ENCODE results near the gene GRK5. TPM values are rescaled to one million over a fixed set of nuclear protein-coding genes. Genes with fewer than 3 reads are reported as not detected.

Gene GRK5
- total RNA-seq, 1 donor from 2014 or later = 12.5 TPM

- Histone ChIP-seq H3K4me3 (ENCODE audit: low read length in 3 of 3) (no peak overlapping the region), H3K27me3 (ENCODE audit: control insufficient read depth in 3 of 3, insufficient read depth in 3 of 3, low read length in 3 of 3) (no peaks in the 10 kb centered on the region), H3K4me1 (ENCODE audit: control insufficient read depth in 3 of 3, insufficient read depth in 3 of 3, low read length in 3 of 3) (peaks cover 11 to 19% (median 15%) of the 10 kb centered on the region in 3 donors)
Observed at GRCh38 chr10:119355930-119356329, 148.6 kb downstream of the GRK5 start.

GRCh38 chr10:119357412-119358151 lies 150.2 kb downstream of the GRK5 start:
- Histone ChIP-seq H3K27ac (ENCODE audit: low read depth, low read length) (peak overlapping the region; percentile 8), H3K9ac (ENCODE audit: low read depth in 1 of 3, low read length in 3 of 3) (peak overlapping the region in 1 of 3 donors; percentile 4), H3K36me3 (ENCODE audit: control insufficient read depth in 3 of 3, insufficient read depth in 3 of 3, low read length in 3 of 3) (no peaks in the 10 kb centered on the region), H3K27me3 (ENCODE audit: control insufficient read depth in 3 of 3, insufficient read depth in 3 of 3, low read length in 3 of 3) (no peaks in the 10 kb centered on the region), H3K9me3 (ENCODE audit: control insufficient read depth in 3 of 3, low read length in 3 of 3) (peaks cover 0 to 5% (median 3%) of the 10 kb centered on the region in 3 donors), H3K4me1 (ENCODE audit: control insufficient read depth in 3 of 3, insufficient read depth in 3 of 3, low read length in 3 of 3) (peaks cover 14 to 25% (median 15%) of the 10 kb centered on the region in 3 donors), H3K4me3 (ENCODE audit: low read length in 3 of 3) (no peak overlapping the region)

More at GRCh38 chr10:119355930-119356329, 148.6 kb downstream of the GRK5 start:
- Histone ChIP-seq H3K9me3 (ENCODE audit: control insufficient read depth in 3 of 3, low read length in 3 of 3) (peaks cover 0 to 9% (median 3%) of the 10 kb centered on the region in 3 donors), H3K36me3 (ENCODE audit: control insufficient read depth in 3 of 3, insufficient read depth in 3 of 3, low read length in 3 of 3) (no peaks in the 10 kb centered on the region), H3K9ac (ENCODE audit: low read depth in 1 of 3, low read length in 3 of 3) (no peak overlapping the region), H3K27ac (ENCODE audit: low read depth, low read length) (no peak overlapping the region)

GRCh38 chr10:119358152-119358512 lies 150.8 kb downstream of the GRK5 start:
- H3K36me3 ChIP-seq (ENCODE audit: control insufficient read depth in 3 of 3, insufficient read depth in 3 of 3, low read length in 3 of 3) = no peaks in the 10 kb centered on the region
- H3K4me3 ChIP-seq (ENCODE audit: low read length in 3 of 3) = no peak overlapping the region
- H3K4me1 ChIP-seq (ENCODE audit: control insufficient read depth in 3 of 3, insufficient read depth in 3 of 3, low read length in 3 of 3) = peaks cover 15 to 27% (median 15%) of the 10 kb centered on the region in 3 donors
- H3K27me3 ChIP-seq (ENCODE audit: control insufficient read depth in 3 of 3, insufficient read depth in 3 of 3, low read length in 3 of 3) = no peaks in the 10 kb centered on the region
- H3K9ac ChIP-seq (ENCODE audit: low read depth in 1 of 3, low read length in 3 of 3) = no peak overlapping the region
- H3K9me3 ChIP-seq (ENCODE audit: control insufficient read depth in 3 of 3, low read length in 3 of 3) = peaks cover 0 to 5% (median 3%) of the 10 kb centered on the region in 3 donors
- peak overlapping the region; percentile 8 for H3K27ac ChIP-seq (ENCODE audit: low read depth, low read length)

GRCh38 chr10:119358567-119358966 lies 151.2 kb downstream of the GRK5 start:
- Histone ChIP-seq H3K27me3 (ENCODE audit: control insufficient read depth in 3 of 3, insufficient read depth in 3 of 3, low read length in 3 of 3) (no peaks in the 10 kb centered on the region), H3K9ac (ENCODE audit: low read depth in 1 of 3, low read length in 3 of 3) (no peak overlapping the region), H3K4me3 (ENCODE audit: low read length in 3 of 3) (no peak overlapping the region), H3K36me3 (ENCODE audit: control insufficient read depth in 3 of 3, insufficient read depth in 3 of 3, low read length in 3 of 3) (no peaks in the 10 kb centered on the region), H3K9me3 (ENCODE audit: control insufficient read depth in 3 of 3, low read length in 3 of 3) (peaks cover 0 to 5% (median 3%) of the 10 kb centered on the region in 3 donors), H3K27ac (ENCODE audit: low read depth, low read length) (no peak overlapping the region), H3K4me1 (ENCODE audit: control insufficient read depth in 3 of 3, insufficient read depth in 3 of 3, low read length in 3 of 3) (peaks cover 15 to 23% (median 15%) of the 10 kb centered on the region in 3 donors)

GRCh38 chr10:119359025-119359424 lies 151.7 kb downstream of the GRK5 start:
- H3K36me3 ChIP-seq (ENCODE audit: control insufficient read depth in 3 of 3, insufficient read depth in 3 of 3, low read length in 3 of 3) = no peaks in the 10 kb centered on the region
- no peaks in the 10 kb centered on the region for H3K27me3 ChIP-seq (ENCODE audit: control insufficient read depth in 3 of 3, insufficient read depth in 3 of 3, low read length in 3 of 3)
- no peak overlapping the region for H3K27ac ChIP-seq (ENCODE audit: low read depth, low read length)
- peaks cover 0 to 5% (median 3%) of the 10 kb centered on the region in 3 donors for H3K9me3 ChIP-seq (ENCODE audit: control insufficient read depth in 3 of 3, low read length in 3 of 3)
- no peak overlapping the region for H3K9ac ChIP-seq (ENCODE audit: low read depth in 1 of 3, low read length in 3 of 3)
- H3K4me1 ChIP-seq (ENCODE audit: control insufficient read depth in 3 of 3, insufficient read depth in 3 of 3, low read length in 3 of 3) = peaks cover 17 to 26% (median 20%) of the 10 kb centered on the region in 3 donors
- H3K4me3 ChIP-seq (ENCODE audit: low read length in 3 of 3) = no peak overlapping the region

- Histone ChIP-seq H3K9me3 (ENCODE audit: control insufficient read depth in 3 of 3, low read length in 3 of 3) (peaks cover 0 to 5% (median 3%) of the 10 kb centered on the region in 3 donors), H3K4me1 (ENCODE audit: control insufficient read depth in 3 of 3, insufficient read depth in 3 of 3, low read length in 3 of 3) (peaks cover 26 to 36% (median 33%) of the 10 kb centered on the region in 3 donors), H3K4me3 (ENCODE audit: low read length in 3 of 3) (no peak overlapping the region), H3K27me3 (ENCODE audit: control insufficient read depth in 3 of 3, insufficient read depth in 3 of 3, low read length in 3 of 3) (no peaks in the 10 kb centered on the region), H3K9ac (ENCODE audit: low read depth in 1 of 3, low read length in 3 of 3) (no peak overlapping the region), H3K27ac (ENCODE audit: low read depth, low read length) (no peak overlapping the region), H3K36me3 (ENCODE audit: control insufficient read depth in 3 of 3, insufficient read depth in 3 of 3, low read length in 3 of 3) (no peaks in the 10 kb centered on the region)
Observed at GRCh38 chr10:119360181-119360921, 153.0 kb downstream of the GRK5 start.

- H3K27me3 ChIP-seq (ENCODE audit: control insufficient read depth in 3 of 3, insufficient read depth in 3 of 3, low read length in 3 of 3) = no peaks in the 10 kb centered on the region
- H3K4me1 ChIP-seq (ENCODE audit: control insufficient read depth in 3 of 3, insufficient read depth in 3 of 3, low read length in 3 of 3) = peaks cover 33 to 42% (median 40%) of the 10 kb centered on the region in 3 donors
- no peak overlapping the region for H3K9ac ChIP-seq (ENCODE audit: low read depth in 1 of 3, low read length in 3 of 3)
- H3K9me3 ChIP-seq (ENCODE audit: control insufficient read depth in 3 of 3, low read length in 3 of 3) = peaks cover 0 to 3% (median 0%) of the 10 kb centered on the region in 3 donors
- H3K4me3 ChIP-seq (ENCODE audit: low read length in 3 of 3) = no peak overlapping the region
- no peaks in the 10 kb centered on the region for H3K36me3 ChIP-seq (ENCODE audit: control insufficient read depth in 3 of 3, insufficient read depth in 3 of 3, low read length in 3 of 3)
- peak overlapping the region; percentile 57 for H3K27ac ChIP-seq (ENCODE audit: low read depth, low read length)
Observed at GRCh38 chr10:119361037-119361436, 153.7 kb downstream of the GRK5 start.

GRCh38 chr10:119362122-119362521 lies 154.8 kb downstream of the GRK5 start:
- Histone ChIP-seq H3K4me1 (ENCODE audit: control insufficient read depth in 3 of 3, insufficient read depth in 3 of 3, low read length in 3 of 3) (peaks cover 42 to 52% (median 50%) of the 10 kb centered on the region in 3 donors), H3K36me3 (ENCODE audit: control insufficient read depth in 3 of 3, insufficient read depth in 3 of 3, low read length in 3 of 3) (no peaks in the 10 kb centered on the region), H3K27ac (ENCODE audit: low read depth, low read length) (no peak overlapping the region), H3K9ac (ENCODE audit: low read depth in 1 of 3, low read length in 3 of 3) (no peak overlapping the region), H3K9me3 (ENCODE audit: control insufficient read depth in 3 of 3, low read length in 3 of 3) (no peaks in the 10 kb centered on the region), H3K27me3 (ENCODE audit: control insufficient read depth in 3 of 3, insufficient read depth in 3 of 3, low read length in 3 of 3) (no peaks in the 10 kb centered on the region), H3K4me3 (ENCODE audit: low read length in 3 of 3) (no peak overlapping the region)

- Histone ChIP-seq H3K9ac (ENCODE audit: low read depth in 1 of 3, low read length in 3 of 3) (no peak overlapping the region), H3K27me3 (ENCODE audit: control insufficient read depth in 3 of 3, insufficient read depth in 3 of 3, low read length in 3 of 3) (peaks cover 0 to 2% (median 0%) of the 10 kb centered on the region in 3 donors), H3K27ac (ENCODE audit: low read depth, low read length) (no peak overlapping the region), H3K4me3 (ENCODE audit: low read length in 3 of 3) (no peak overlapping the region), H3K4me1 (ENCODE audit: control insufficient read depth in 3 of 3, insufficient read depth in 3 of 3, low read length in 3 of 3) (peaks cover 53 to 69% (median 66%) of the 10 kb centered on the region in 3 donors), H3K36me3 (ENCODE audit: control insufficient read depth in 3 of 3, insufficient read depth in 3 of 3, low read length in 3 of 3) (no peaks in the 10 kb centered on the region), H3K9me3 (ENCODE audit: control insufficient read depth in 3 of 3, low read length in 3 of 3) (no peaks in the 10 kb centered on the region)
Observed at GRCh38 chr10:119364645-119365600, 157.6 kb downstream of the GRK5 start.

Data from skeletal muscle tissue (tissue), 4 donors.